OCI-LY7 (cell line): Measurements from ENCODE around the gene MIS18BP1. TPM values are rescaled to one million over a fixed set of nuclear protein-coding genes. Genes with fewer than 3 reads are reported as not detected.
A peak's percentile ranks its signal among the peaks of the same experiment; 100 is the strongest.

Source experiments
- BruUV-seq: library from RNA; stranded (reverse); fragments of 400-500 nt; replicated peaks from 2 replicates; lab custom pipeline; 2021; lab: Mats Ljungman, UMichigan
- CTCF ChIA-PET: fragments of 300-600 bp; sonication (Branson Sonifier 250); formaldehyde crosslinking; loops from one replicate; lab custom pipeline; 2022; ENCODE audit warnings: antibody characterized with exemption; ENCODE audit not compliant: unreplicated experiment; lab: Charles Lee
- POLR2A ChIA-PET: fragments of 300-600 bp; sonication (Branson Sonifier 250); formaldehyde crosslinking; loops from one replicate; lab custom pipeline; 2022; ENCODE audit warnings: antibody characterized with exemption; lab: Charles Lee
- DNase-seq: peaks from one replicate; pipeline ENCODE4 v3.0.0-alpha.2; 2015; ENCODE audit warnings: low spot score
- H2AFZ ChIP-seq: fragments of 200-600 bp; sonication (generic), shearing (Covaris generic); 2 replicates; pipeline ENCODE4 v1.6.1; 2014; ENCODE audit warnings: mild to moderate bottlenecking, antibody characterized with exemption, low read length, moderate library complexity
- H3K27ac ChIP-seq: fragments of 200-600 bp; sonication (generic); 2 replicates; pipeline ENCODE4 v1.5.1; 2014; ENCODE audit warnings: mixed run types, low read depth, mild to moderate bottlenecking, moderate library complexity, low read length, inconsistent platforms; ENCODE audit not compliant: poor library complexity, severe bottlenecking
- H3K36me3 ChIP-seq: fragments of 200-600 bp; sonication (generic); 2 replicates; pipeline ENCODE4 v1.6.1; 2014; ENCODE audit warnings: mild to moderate bottlenecking, antibody characterized with exemption, low read length, moderate library complexity, mixed read lengths; ENCODE audit not compliant: insufficient read depth
- H3K4me1 ChIP-seq: fragments of 200-600 bp; sonication (generic); 2 replicates; pipeline ENCODE4 v1.5.1; 2014; ENCODE audit warnings: mild to moderate bottlenecking, low read length; ENCODE audit not compliant: insufficient read depth, poor library complexity, severe bottlenecking
- H3K4me2 ChIP-seq: fragments of 200-600 bp; sonication (generic); 2 replicates; pipeline ENCODE4 v1.6.1; 2014; ENCODE audit warnings: mild to moderate bottlenecking, low read length
- H3K4me3 ChIP-seq: fragments of 200-600 bp; sonication (generic); 2 replicates; pipeline ENCODE4 v1.5.1; 2014; ENCODE audit warnings: mild to moderate bottlenecking, low read depth, low read length; ENCODE audit not compliant: poor library complexity, severe bottlenecking
- H3K79me2 ChIP-seq: fragments of 200-600 bp; sonication (generic); 2 replicates; pipeline ENCODE4 v1.6.1; 2016; ENCODE audit warnings: low read depth, mild to moderate bottlenecking, low read length, moderate library complexity, mixed read lengths; ENCODE audit not compliant: insufficient read depth
- H3K9me2 ChIP-seq: fragments of 200-600 bp; sonication (generic); 2 replicates; pipeline ENCODE4 v1.6.1; 2016; ENCODE audit warnings: mild to moderate bottlenecking, low read length, mixed read lengths; ENCODE audit not compliant: insufficient read depth
- H3K9me3 ChIP-seq: fragments of 200-600 bp; sonication (generic); 2 replicates; pipeline ENCODE4 v1.6.1; 2014; ENCODE audit warnings: mild to moderate bottlenecking, mixed run types, low read length, mixed read lengths
- H4K20me1 ChIP-seq: fragments of 200-600 bp; sonication (generic); 2 replicates; pipeline ENCODE4 v1.6.1; 2014; ENCODE audit warnings: mild to moderate bottlenecking, antibody characterized with exemption, low read length, moderate library complexity, mixed read lengths; ENCODE audit not compliant: insufficient read depth
- EZH2phosphoT487 ChIP-seq: fragments of 200-600 bp; sonication (generic); IDR thresholded peaks from 2 replicates; pipeline ENCODE4 v1.6.1; 2018; ENCODE audit warnings: low read depth, borderline replicate concordance, mild to moderate bottlenecking, mixed run types, antibody characterized with exemption, low read length, moderate library complexity, mixed read lengths
- intact Hi-C: fragments of 100-400 bp; cut with micrococcal nuclease; formaldehyde crosslinking; loops from one replicate; pipeline ENCODE4 v1.10.0; 2022; ENCODE audit not compliant: unreplicated experiment
- total RNA-seq, 2 experiments: library from RNA; depleted of rRNA in 1 of 2; stranded (reverse); fragments of >200 nt in 1 of 2; shearing (Covaris generic) in 1 of 2; gene quantifications; 2 replicates each; pipeline ENCODE4 v1.2.3, GENCODE V29; 2014 to 2022
- TF ChIP-seq, protein P1 (sequence below): fragments of 200-600 bp; sonication (generic); conservative IDR thresholded peaks from 2 replicates; pipeline ENCODE4 v1.5.1; 2014; ENCODE audit warnings: mild to moderate bottlenecking, antibody characterized with exemption, low read length, moderate library complexity, mixed read lengths

Gene MIS18BP1
- total RNA-seq, 2 experiments from 2014 or later: 99.2 to 103 TPM

DNA sequence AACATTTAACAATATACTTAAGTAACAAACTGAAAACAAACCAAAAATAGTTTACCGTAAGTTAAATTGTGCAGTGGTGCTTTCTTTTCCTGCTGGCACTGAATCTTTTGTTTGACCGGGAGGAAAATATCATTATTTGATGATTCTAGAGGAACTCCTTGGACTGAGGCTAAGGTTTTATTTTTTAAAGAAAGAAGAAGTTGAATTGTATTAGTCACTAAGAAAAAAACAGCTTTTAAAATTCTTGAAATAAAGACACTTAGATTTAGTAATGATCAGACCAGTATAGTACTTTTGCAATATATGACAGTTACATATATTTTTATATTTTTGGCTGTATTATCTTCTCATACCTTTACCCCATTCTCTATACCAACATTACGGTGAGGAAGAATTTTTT lies 10.3 kb downstream of the MIS18BP1 start:
- Histone ChIP-seq H3K27ac (peak overlapping the region; percentile 21), H3K79me2 (peaks cover 82% of the 10 kb centered on the region; the same call in 1 of the 2 replicates), H2AFZ (no peak overlapping the region), H3K36me3 (peaks cover 60% of the 10 kb centered on the region), H3K4me3 (peak overlapping the region; percentile 6), H3K4me1 (peaks cover 30% of the 10 kb centered on the region), H3K9me3 (no peaks in the 10 kb centered on the region), H3K4me2 (peak overlapping the region; percentile 30), H4K20me1 (peaks cover 26% of the 10 kb centered on the region), H3K9me2 (no peaks in the 10 kb centered on the region)
- no peak for TF ChIP-seq EZH2phosphoT487
- TF ChIP-seq, protein P1, sequence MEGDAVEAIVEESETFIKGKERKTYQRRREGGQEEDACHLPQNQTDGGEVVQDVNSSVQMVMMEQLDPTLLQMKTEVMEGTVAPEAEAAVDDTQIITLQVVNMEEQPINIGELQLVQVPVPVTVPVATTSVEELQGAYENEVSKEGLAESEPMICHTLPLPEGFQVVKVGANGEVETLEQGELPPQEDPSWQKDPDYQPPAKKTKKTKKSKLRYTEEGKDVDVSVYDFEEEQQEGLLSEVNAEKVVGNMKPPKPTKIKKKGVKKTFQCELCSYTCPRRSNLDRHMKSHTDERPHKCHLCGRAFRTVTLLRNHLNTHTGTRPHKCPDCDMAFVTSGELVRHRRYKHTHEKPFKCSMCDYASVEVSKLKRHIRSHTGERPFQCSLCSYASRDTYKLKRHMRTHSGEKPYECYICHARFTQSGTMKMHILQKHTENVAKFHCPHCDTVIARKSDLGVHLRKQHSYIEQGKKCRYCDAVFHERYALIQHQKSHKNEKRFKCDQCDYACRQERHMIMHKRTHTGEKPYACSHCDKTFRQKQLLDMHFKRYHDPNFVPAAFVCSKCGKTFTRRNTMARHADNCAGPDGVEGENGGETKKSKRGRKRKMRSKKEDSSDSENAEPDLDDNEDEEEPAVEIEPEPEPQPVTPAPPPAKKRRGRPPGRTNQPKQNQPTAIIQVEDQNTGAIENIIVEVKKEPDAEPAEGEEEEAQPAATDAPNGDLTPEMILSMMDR: no peak
- intact Hi-C loops: no loop called here
- no peak for DNase-seq
- ChIA-PET CTCF (no interaction called here), POLR2A (interaction anchor here (0.9 to 2.0 kb wide), 4 partner anchors 10 to 263 kb away, joined by 3 to 7 read pairs (median 4); partner anchors contain the start of gene MIS18BP1)
- no TSS peak for BruUV-seq

DNA sequence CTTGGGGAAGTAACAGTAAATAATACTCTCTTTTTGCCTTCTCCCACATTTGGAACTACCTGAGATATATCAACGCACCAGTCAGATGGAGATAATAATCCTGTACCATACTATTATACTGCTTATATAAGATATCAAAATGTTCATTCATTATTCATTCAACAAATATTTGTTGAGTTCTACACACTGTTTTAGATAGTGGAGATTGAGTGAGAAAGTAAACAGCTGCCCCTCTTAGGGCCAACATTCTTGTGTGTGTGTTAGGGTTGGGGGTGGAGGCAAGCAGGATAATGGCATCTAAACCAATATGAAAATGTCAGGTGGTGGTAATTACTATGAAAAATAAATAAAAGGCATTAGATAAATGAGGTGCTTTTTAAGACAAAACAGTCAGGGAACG lies 14.0 kb downstream of the MIS18BP1 start:
- peaks cover 62% of the 10 kb centered on the region for H3K79me2 ChIP-seq
- CTCF ChIA-PET: no interaction called here
- TF ChIP-seq, protein P1: no peak
- TF ChIP-seq EZH2phosphoT487: no peak
- H3K9me3 ChIP-seq: no peaks in the 10 kb centered on the region
- H2AFZ ChIP-seq: no peak overlapping the region
- intact Hi-C loops: no loop called here
- no peak for DNase-seq
- H3K4me3 ChIP-seq: no peak overlapping the region
- H3K9me2 ChIP-seq: no peaks in the 10 kb centered on the region
- H4K20me1 ChIP-seq: peaks cover 8% of the 10 kb centered on the region; the same call in 1 of the 2 replicates
- H3K36me3 ChIP-seq: peaks cover 47% of the 10 kb centered on the region
- H3K27ac ChIP-seq: no peak overlapping the region
- H3K4me2 ChIP-seq: no peak overlapping the region
- peaks cover 17% of the 10 kb centered on the region for H3K4me1 ChIP-seq
- POLR2A ChIA-PET: no interaction called here
- no TSS peak for BruUV-seq

- Histone ChIP-seq H3K9me2 (no peaks in the 10 kb centered on the region), H3K4me3 (no peak overlapping the region), H3K36me3 (peaks cover 99% of the 10 kb centered on the region), H3K4me2 (no peak overlapping the region), H2AFZ (no peak overlapping the region), H3K9me3 (no peaks in the 10 kb centered on the region), H3K4me1 (no peaks in the 10 kb centered on the region), H3K27ac (no peak overlapping the region), H4K20me1 (no peaks in the 10 kb centered on the region), H3K79me2 (no peaks in the 10 kb centered on the region)
- POLR2A ChIA-PET: interaction anchor here (0.6 to 2.1 kb wide), 3 partner anchors 11 to 34 kb away, joined by 3 to 10 read pairs (median 3); no protein-coding TSS in a partner anchor
- no peak for DNase-seq
- CTCF ChIA-PET: no interaction called here
- no peak for TF ChIP-seq EZH2phosphoT487
- TF ChIP-seq, protein P1: no peak
- no TSS peak for BruUV-seq
- intact Hi-C loops: no loop called here
These were observed 25.4 kb downstream of the MIS18BP1 start for GRCh38 chr14:45227566-45227965.
